Activated CD4-positive, alpha-beta T cell treated with anti-CD3 and anti-CD28 coated beads, Interleukin-2, amount 10 ng/mL, durations not matched to agents 24 days and 14 days (primary cell): Measurements from ENCODE around the gene FAM117A. TPM values are rescaled to one million over a fixed set of nuclear protein-coding genes. Genes with fewer than 3 reads are reported as not detected.
A peak's percentile ranks its signal among the peaks of the same experiment; 100 is the strongest.

ENCODE experiments used
- DNase-seq: peaks from one replicate; pipeline ENCODE4 v3.0.0; 2022
- H3K27ac Mint-ChIP-seq: one replicate; pipeline ENCODE4 v1.8.0; 2022; ENCODE audit warnings: mild to moderate bottlenecking, mixed read lengths
- H3K27me3 Mint-ChIP-seq: one replicate; pipeline ENCODE4 v1.8.0; 2022; ENCODE audit warnings: mixed read lengths
- H3K36me3 Mint-ChIP-seq: one replicate; pipeline ENCODE4 v1.8.0; 2022; ENCODE audit warnings: low read depth, mild to moderate bottlenecking, mixed read lengths
- H3K4me1 Mint-ChIP-seq: one replicate; pipeline ENCODE4 v1.8.0; 2021; ENCODE audit warnings: mixed read lengths
- H3K4me3 Mint-ChIP-seq: one replicate; pipeline ENCODE4 v1.8.0; 2022; ENCODE audit warnings: mild to moderate bottlenecking, moderate library complexity, mixed read lengths
- H3K9me3 Mint-ChIP-seq: one replicate; pipeline ENCODE4 v1.8.0; 2021; ENCODE audit warnings: mixed read lengths
- intact Hi-C: fragments of 100-400 bp; cut with micrococcal nuclease; formaldehyde crosslinking; loops from one replicate; pipeline ENCODE4 v1.15.1; 2023
- total RNA-seq: library from RNA; stranded (reverse); gene quantifications from 2 replicates; pipeline ENCODE4 v1.2.3, GENCODE V29; 2022

The FAM117A gene
- total RNA-seq, result 10.9 and 11.1 TPM in 2 replicates

- peak; percentile 98 for DNase-seq
- peaks cover 29% of the 10 kb centered on the region for H3K27me3 Mint-ChIP-seq
- H3K9me3 Mint-ChIP-seq, result peaks cover 4% of the 10 kb centered on the region
- H3K4me3 Mint-ChIP-seq, result peak within 1 kb of the TSS; percentile 96
- intact Hi-C loops, result loop anchor here (1.0 to 2.0 kb wide), 4 partner anchors 15 to 56 kb away; no protein-coding TSS in a partner anchor
- peaks cover 8% of the 10 kb centered on the region for H3K36me3 Mint-ChIP-seq
- H3K4me1 Mint-ChIP-seq, result peaks cover 52% of the 10 kb centered on the region
- peak within 1 kb of the TSS; percentile 92 for H3K27ac Mint-ChIP-seq
These were observed at the start of gene FAM117A for GRCh38 chr17:49763735-49764558. FAM117A (minus strand) TSS chr17:49764131; CDS start chr17:49764087, 44 bp downstream.

DNA sequence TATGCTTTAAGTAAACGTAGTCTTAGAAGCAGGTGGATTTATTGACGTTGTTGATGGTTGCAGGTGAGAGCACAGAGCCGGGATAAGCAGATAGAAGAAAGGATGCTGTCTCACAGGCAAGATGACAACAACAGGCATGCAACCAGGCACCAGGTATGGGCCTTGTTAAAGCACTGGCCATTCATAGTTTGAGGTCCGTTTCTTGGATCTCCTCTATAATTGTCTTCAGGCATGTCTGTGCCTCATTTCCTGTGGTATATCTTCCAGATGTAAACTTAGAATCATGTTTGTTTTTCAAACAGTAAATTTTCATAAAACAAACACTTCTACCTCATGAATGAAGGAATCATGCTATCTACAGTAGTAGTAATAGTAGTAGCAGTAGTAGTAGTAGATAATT, 45.1 kb upstream of the FAM117A start:
- Mint-ChIP-seq H3K27ac (no peak overlapping the region), H3K4me1 (peaks cover 9% of the 10 kb centered on the region), H3K9me3 (no peaks in the 10 kb centered on the region), H3K27me3 (no peaks in the 10 kb centered on the region), H3K36me3 (peaks cover 54% of the 10 kb centered on the region), H3K4me3 (no peak overlapping the region)
- no peak for DNase-seq
- intact Hi-C loops, result no loop called here

DNA sequence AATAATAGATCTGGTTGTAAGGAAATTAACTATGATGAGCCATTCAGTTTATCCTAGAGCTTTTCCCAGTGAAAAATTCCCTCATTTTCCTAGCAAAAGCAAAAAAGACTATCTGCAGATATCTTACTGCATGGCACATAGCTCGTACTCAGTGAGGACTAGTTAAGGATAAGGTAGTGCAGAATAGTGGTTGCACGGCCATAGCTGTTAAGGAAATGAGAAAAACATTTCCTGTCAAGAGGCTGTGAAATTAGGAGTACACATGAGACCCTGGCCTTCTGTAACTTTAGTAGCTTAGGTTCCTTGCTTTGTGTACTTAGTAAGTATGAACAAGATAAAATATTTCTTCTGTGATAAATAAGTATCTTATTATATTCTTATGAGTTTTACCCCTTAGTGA, 34.8 kb upstream of the FAM117A start:
- Mint-ChIP-seq H3K27ac (no peak overlapping the region), H3K36me3 (peaks cover 58% of the 10 kb centered on the region), H3K4me3 (no peak overlapping the region), H3K4me1 (peaks cover 24% of the 10 kb centered on the region), H3K27me3 (no peaks in the 10 kb centered on the region), H3K9me3 (no peaks in the 10 kb centered on the region)
- intact Hi-C loops, result no loop called here
- no peak for DNase-seq

DNA sequence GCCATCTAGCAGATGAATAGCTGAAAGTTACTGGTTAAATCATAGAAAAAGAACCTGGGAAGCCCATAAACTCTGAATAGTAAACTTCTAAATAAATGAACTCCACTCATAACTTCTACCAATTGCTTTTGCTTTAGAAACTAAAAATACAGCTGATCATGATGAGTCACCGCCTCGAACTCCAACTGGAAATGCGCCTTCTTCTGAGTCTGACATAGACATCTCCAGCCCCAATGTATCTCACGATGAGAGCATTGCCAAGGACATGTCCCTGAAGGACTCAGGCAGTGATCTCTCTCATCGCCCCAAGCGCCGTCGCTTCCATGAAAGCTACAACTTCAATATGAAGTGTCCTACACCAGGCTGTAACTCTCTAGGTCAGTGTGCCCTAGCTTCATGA, 34.3 kb upstream of the FAM117A start:
- peaks cover 61% of the 10 kb centered on the region for H3K36me3 Mint-ChIP-seq
- intact Hi-C loops, result no loop called here
- H3K4me1 Mint-ChIP-seq, result peaks cover 26% of the 10 kb centered on the region
- DNase-seq, result no peak
- H3K27me3 Mint-ChIP-seq, result no peaks in the 10 kb centered on the region
- H3K9me3 Mint-ChIP-seq, result no peaks in the 10 kb centered on the region
- H3K27ac Mint-ChIP-seq, result peak overlapping the region; percentile 12
- H3K4me3 Mint-ChIP-seq, result no peak overlapping the region

- Mint-ChIP-seq H3K4me3 (no peak overlapping the region), H3K36me3 (peaks cover 74% of the 10 kb centered on the region), H3K27ac (peak overlapping the region; percentile 70), H3K27me3 (no peaks in the 10 kb centered on the region), H3K9me3 (no peaks in the 10 kb centered on the region), H3K4me1 (peaks cover 38% of the 10 kb centered on the region)
- intact Hi-C loops, result no loop called here
- no peak for DNase-seq
These were observed 31.4 kb upstream of the FAM117A start for GRCh38 chr17:49795372-49795771.

DNA sequence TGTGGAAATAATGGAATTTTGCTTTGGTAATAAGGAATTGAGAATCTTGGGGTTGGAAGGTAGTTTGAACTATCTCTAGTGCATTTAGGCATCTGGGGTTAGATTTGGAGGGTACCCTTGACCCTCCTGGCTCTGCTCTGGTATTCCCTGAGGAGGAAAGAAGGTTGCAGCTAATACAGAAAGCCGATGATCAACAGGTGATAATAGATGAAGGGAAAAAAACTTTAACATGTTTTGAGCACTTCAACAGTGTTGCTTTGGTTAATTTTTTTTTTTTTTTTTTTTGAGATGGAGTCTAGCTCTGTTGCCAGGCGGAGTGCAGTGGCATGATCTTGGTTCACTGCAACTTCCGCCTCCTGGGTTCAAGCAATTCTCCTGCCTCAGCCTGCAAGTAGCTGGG, 29.4 kb upstream of the FAM117A start:
- Mint-ChIP-seq H3K36me3 (peaks cover 69% of the 10 kb centered on the region), H3K27me3 (no peaks in the 10 kb centered on the region), H3K27ac (no peak overlapping the region), H3K9me3 (no peaks in the 10 kb centered on the region), H3K4me3 (no peak overlapping the region), H3K4me1 (peaks cover 46% of the 10 kb centered on the region)
- no peak for DNase-seq
- intact Hi-C loops, result no loop called here

GRCh38 chr17:49789243-49789578, 25.3 kb upstream of the FAM117A start:
- H3K36me3 Mint-ChIP-seq, result peaks cover 48% of the 10 kb centered on the region
- H3K4me1 Mint-ChIP-seq, result peaks cover 36% of the 10 kb centered on the region
- H3K4me3 Mint-ChIP-seq, result peak overlapping the region; percentile 89
- intact Hi-C loops, result loop anchor here (1.0 to 2.0 kb wide), 6 partner anchors 25 to 596 kb away; partner anchors contain the start of genes FAM117A and PHB1
- H3K27me3 Mint-ChIP-seq, result no peaks in the 10 kb centered on the region
- H3K27ac Mint-ChIP-seq, result peak overlapping the region; percentile 93
- peaks cover 4% of the 10 kb centered on the region for H3K9me3 Mint-ChIP-seq
- no peak for DNase-seq

- Mint-ChIP-seq H3K27ac (peak within 1 kb of the TSS; percentile 93), H3K36me3 (peaks cover 42% of the 10 kb centered on the region), H3K27me3 (no peaks in the 10 kb centered on the region), H3K4me1 (peaks cover 36% of the 10 kb centered on the region), H3K9me3 (peaks cover 4% of the 10 kb centered on the region), H3K4me3 (peak within 1 kb of the TSS; percentile 89)
- intact Hi-C loops, result loop anchor here (1.0 to 2.0 kb wide), 8 partner anchors 24 to 596 kb away; partner anchors contain the start of genes FAM117A and PHB1
- peak; percentile 99 for DNase-seq
These were observed 24.7 kb upstream of the FAM117A start, which contains the start of gene KAT7 for GRCh38 chr17:49788478-49789242. KAT7 (plus strand) TSS chr17:49788681; CDS start chr17:49788835, 154 bp downstream.

DNA sequence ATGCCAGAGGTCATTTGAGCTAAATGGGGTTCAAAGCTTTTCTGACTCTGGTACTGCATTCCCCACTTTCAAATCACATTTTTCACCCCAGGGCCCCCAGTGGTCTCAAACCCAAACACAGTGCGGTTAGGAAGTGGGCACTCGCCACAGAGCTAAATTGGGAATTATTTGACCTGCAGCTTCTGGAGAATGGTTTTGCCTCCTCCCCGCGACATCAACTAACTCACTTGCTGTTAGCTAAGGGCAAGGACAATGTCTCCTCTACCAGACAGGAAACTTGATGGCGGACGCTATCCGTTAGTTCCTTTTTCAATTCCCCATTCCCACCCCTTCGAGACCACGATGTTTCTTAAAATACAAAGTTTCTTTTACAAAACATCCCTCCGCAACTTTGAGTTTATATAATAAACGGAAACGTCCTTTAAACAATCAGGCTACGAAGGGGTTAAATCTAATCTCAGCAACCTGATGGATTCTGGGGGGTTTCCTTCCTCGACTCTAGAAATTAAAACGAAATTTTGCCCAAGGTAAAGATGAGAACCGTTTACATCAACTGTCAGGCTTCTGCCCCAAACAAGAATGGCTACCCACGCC, 24.1 kb upstream of the FAM117A start:
- H3K9me3 Mint-ChIP-seq, result peaks cover 4% of the 10 kb centered on the region
- intact Hi-C loops, result loop anchor here (1.0 to 2.0 kb wide), 6 partner anchors 39 to 595 kb away; no protein-coding TSS in a partner anchor
- peaks cover 2% of the 10 kb centered on the region for H3K27me3 Mint-ChIP-seq
- peak; percentile 75 for DNase-seq
- peaks cover 32% of the 10 kb centered on the region for H3K4me1 Mint-ChIP-seq
- peaks cover 37% of the 10 kb centered on the region for H3K36me3 Mint-ChIP-seq
- peak overlapping the region; percentile 89 for H3K4me3 Mint-ChIP-seq
- peak overlapping the region; percentile 93 for H3K27ac Mint-ChIP-seq

DNA sequence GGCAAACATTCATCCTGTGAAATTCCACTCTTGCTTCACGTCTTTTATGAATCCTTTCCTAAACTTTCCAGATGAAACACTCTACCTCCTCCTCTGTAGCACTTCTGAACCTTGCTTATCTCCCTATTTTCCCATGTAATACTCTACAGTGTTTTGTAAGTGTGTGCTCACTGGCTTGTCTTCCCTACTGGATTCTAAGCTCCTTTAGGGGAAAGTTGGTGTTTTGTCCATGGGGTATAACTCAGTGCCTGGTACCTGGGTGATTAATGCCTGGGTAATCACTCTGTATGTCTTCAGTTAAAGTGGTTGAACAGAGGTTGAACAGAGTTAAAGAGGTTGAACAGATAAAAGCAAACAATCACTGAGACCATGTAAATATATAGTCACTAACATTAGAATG, 20.7 kb upstream of the FAM117A start:
- intact Hi-C loops, result no loop called here
- H3K4me1 Mint-ChIP-seq, result peaks cover 20% of the 10 kb centered on the region
- no peak overlapping the region for H3K27ac Mint-ChIP-seq
- H3K9me3 Mint-ChIP-seq, result peaks cover 4% of the 10 kb centered on the region
- peaks cover 4% of the 10 kb centered on the region for H3K27me3 Mint-ChIP-seq
- DNase-seq, result no peak
- peaks cover 10% of the 10 kb centered on the region for H3K36me3 Mint-ChIP-seq
- H3K4me3 Mint-ChIP-seq, result no peak overlapping the region

- peaks cover 4% of the 10 kb centered on the region for H3K27me3 Mint-ChIP-seq
- H3K4me3 Mint-ChIP-seq, result no peak overlapping the region
- H3K9me3 Mint-ChIP-seq, result peaks cover 4% of the 10 kb centered on the region
- peaks cover 15% of the 10 kb centered on the region for H3K4me1 Mint-ChIP-seq
- peaks cover 5% of the 10 kb centered on the region for H3K36me3 Mint-ChIP-seq
- no peak for DNase-seq
- H3K27ac Mint-ChIP-seq, result no peak overlapping the region
- intact Hi-C loops, result no loop called here
These were observed 19.9 kb upstream of the FAM117A start for GRCh38 chr17:49783791-49784190.

DNA sequence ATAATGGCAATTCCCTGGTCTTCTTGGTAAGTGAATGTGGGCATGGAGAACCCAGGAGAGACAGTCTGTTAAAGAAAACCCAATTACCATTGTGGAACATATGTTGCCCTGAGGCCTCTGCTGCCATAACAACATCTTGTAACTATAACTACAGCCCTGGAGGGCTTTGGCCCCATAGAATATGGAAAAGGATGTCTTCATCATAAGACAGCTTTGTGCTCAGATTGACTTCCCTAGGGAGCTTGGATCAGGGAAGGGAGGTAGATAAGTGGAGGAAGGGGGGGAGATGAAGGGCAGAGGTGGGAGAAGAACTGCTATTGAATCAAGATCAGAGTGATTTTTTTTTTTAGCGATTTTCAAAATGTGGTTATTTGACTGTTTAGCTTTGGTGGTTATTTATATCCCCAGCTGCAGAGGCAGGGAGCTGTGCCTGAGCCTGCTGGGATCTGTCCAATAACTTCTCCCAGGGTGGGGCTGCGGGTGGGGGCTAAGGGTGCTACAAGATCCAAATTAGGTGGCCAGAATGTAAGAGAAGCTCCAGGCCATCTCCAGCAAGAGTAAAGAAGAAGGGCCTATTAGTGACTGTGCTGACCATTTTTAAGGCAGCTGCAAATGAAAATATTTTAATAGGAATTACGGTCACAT, 19.3 kb upstream of the FAM117A start:
- DNase-seq, result no peak
- Mint-ChIP-seq H3K4me3 (no peak overlapping the region), H3K27me3 (peaks cover 4% of the 10 kb centered on the region), H3K36me3 (peaks cover 4% of the 10 kb centered on the region), H3K4me1 (peaks cover 13% of the 10 kb centered on the region), H3K27ac (no peak overlapping the region), H3K9me3 (peaks cover 4% of the 10 kb centered on the region)
- intact Hi-C loops, result no loop called here

DNA sequence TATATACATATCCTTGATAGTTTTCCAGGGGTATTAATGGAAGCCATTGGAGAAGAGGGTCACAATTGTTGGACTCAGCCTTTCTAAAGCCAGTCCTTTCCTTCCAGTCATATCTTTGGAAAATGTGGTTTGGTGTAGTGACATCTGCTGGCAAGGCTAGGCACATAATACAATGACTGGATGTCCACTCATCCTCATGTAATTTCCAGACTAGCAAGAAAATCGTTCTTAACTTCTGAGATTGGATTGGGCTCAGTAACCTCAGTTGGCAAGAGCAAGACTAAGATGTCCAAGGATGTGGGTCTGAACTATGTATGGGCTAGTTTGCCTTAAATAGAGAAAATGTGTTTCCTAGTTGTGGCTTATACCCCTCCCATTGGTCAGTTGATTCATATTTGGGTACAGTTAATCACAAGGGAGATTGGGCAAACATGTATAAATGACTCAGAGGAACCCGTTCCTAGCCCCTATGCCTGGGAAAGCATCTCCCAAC, 15.9 kb upstream of the FAM117A start:
- peak overlapping the region; percentile 47 for H3K27ac Mint-ChIP-seq
- H3K36me3 Mint-ChIP-seq, result no peaks in the 10 kb centered on the region
- intact Hi-C loops, result loop anchor here (2.0 kb wide), 1 partner anchor 211 kb away; no protein-coding TSS in a partner anchor
- peaks cover 5% of the 10 kb centered on the region for H3K4me1 Mint-ChIP-seq
- peak; percentile 74 for DNase-seq
- peaks cover 4% of the 10 kb centered on the region for H3K27me3 Mint-ChIP-seq
- H3K4me3 Mint-ChIP-seq, result no peak overlapping the region
- H3K9me3 Mint-ChIP-seq, result no peaks in the 10 kb centered on the region
